T-helper 17 cell (primary cell): Measurements from ENCODE around the gene TCTA. TPM values are rescaled to one million over a fixed set of nuclear protein-coding genes. Genes with fewer than 3 reads are reported as not detected.

Source experiments
- ATAC-seq: fragments of 150-1000 bp; cut with Tn5 transposase; 2 replicates; pipeline ENCODE4 v1.10.0; 2021; ENCODE audit warnings: mild to moderate bottlenecking, moderate library complexity
- DNase-seq, 3 donors: peaks; one replicate each; pipeline versions ENCODE4 v3.0.0 to v3.0.0-alpha.2; 2020 to 2021
- H3K9me3 ChIP-seq: one replicate; pipeline ENCODE4 v1.7.0; 2013; ENCODE audit warnings: low read length, mild to moderate bottlenecking; ENCODE audit not compliant: control insufficient read depth, poor library complexity, severe bottlenecking
- H3K27ac Mint-ChIP-seq: one replicate; pipeline ENCODE4 v1.8.0; 2022; ENCODE audit warnings: mild to moderate bottlenecking, moderate library complexity, mixed read lengths
- H3K27me3 Mint-ChIP-seq: one replicate; pipeline ENCODE4 v1.8.0; 2022; ENCODE audit warnings: mixed read lengths
- H3K36me3 Mint-ChIP-seq: one replicate; pipeline ENCODE4 v1.8.0; 2022; ENCODE audit warnings: low read depth, mixed read lengths
- H3K4me1 Mint-ChIP-seq: one replicate; pipeline ENCODE4 v1.8.0; 2022; ENCODE audit warnings: mild to moderate bottlenecking, mixed read lengths
- H3K4me3 Mint-ChIP-seq: one replicate; pipeline ENCODE4 v1.8.0; 2022; ENCODE audit warnings: mild to moderate bottlenecking, moderate library complexity, mixed read lengths
- total RNA-seq, 4 donors: library from RNA in 2 of 4; stranded (reverse) in 2 of 4; gene quantifications; one replicate each; pipeline ENCODE4 v1.2.3 and lab custom pipeline; 2022 to 2026

TCTA gene
- total RNA-seq, 2 donors from 2014 or later, result 23.4 to 27.0 TPM

GRCh38 chr3:49414753-49415152, 2.5 kb downstream of the TCTA start:
- H3K27ac Mint-ChIP-seq, result peak overlapping the region; percentile 99
- no peak for ATAC-seq
- H3K4me3 Mint-ChIP-seq, result peak overlapping the region; percentile 25

GRCh38 chr3:49415931-49416601, 3.8 kb downstream of the TCTA start:
- ATAC-seq (peak; percentile 64), DNase-seq (peak; percentile 46 to 65 (median 61))
- Mint-ChIP-seq H3K27me3 (no peaks in the 10 kb centered on the region), H3K4me3 (peak overlapping the region; percentile 90), H3K27ac (peak overlapping the region; percentile 99), H3K36me3 (peaks cover 2% of the 10 kb centered on the region), H3K4me1 (peaks cover 48% of the 10 kb centered on the region)
- H3K9me3 ChIP-seq, result no peaks in the 10 kb centered on the region

More at GRCh38 chr3:49414753-49415152, 2.5 kb downstream of the TCTA start:
- H3K4me1 Mint-ChIP-seq, result peaks cover 57% of the 10 kb centered on the region
- H3K9me3 ChIP-seq, result no peaks in the 10 kb centered on the region
- peaks cover 2% of the 10 kb centered on the region for H3K36me3 Mint-ChIP-seq
- H3K27me3 Mint-ChIP-seq, result no peaks in the 10 kb centered on the region
- DNase-seq, result no peak

GRCh38 chr3:49416867-49417266, 4.6 kb downstream of the TCTA start:
- no peaks in the 10 kb centered on the region for H3K9me3 ChIP-seq
- Mint-ChIP-seq H3K4me1 (peaks cover 47% of the 10 kb centered on the region), H3K36me3 (peaks cover 2% of the 10 kb centered on the region), H3K4me3 (peak overlapping the region; percentile 90), H3K27ac (peak overlapping the region; percentile 99), H3K27me3 (no peaks in the 10 kb centered on the region)
- ATAC-seq (no peak), DNase-seq (no peak)

- H3K36me3 Mint-ChIP-seq, result peaks cover 2% of the 10 kb centered on the region
- DNase-seq (no peak), ATAC-seq (no peak)
- no peaks in the 10 kb centered on the region for H3K27me3 Mint-ChIP-seq
- H3K4me1 Mint-ChIP-seq, result peaks cover 44% of the 10 kb centered on the region
- peak overlapping the region; percentile 77 for H3K27ac Mint-ChIP-seq
- no peak overlapping the region for H3K4me3 Mint-ChIP-seq
- no peaks in the 10 kb centered on the region for H3K9me3 ChIP-seq
These were observed 5.4 kb downstream of the TCTA start for GRCh38 chr3:49417516-49418120.

- Mint-ChIP-seq H3K36me3 (peaks cover 2% of the 10 kb centered on the region), H3K27me3 (no peaks in the 10 kb centered on the region), H3K27ac (no peak overlapping the region), H3K4me3 (no peak overlapping the region), H3K4me1 (peaks cover 27% of the 10 kb centered on the region)
- no peak for DNase-seq
- no peak for ATAC-seq
- H3K9me3 ChIP-seq, result no peaks in the 10 kb centered on the region
These were observed 9.7 kb downstream of the TCTA start for GRCh38 chr3:49421890-49422378.

- Mint-ChIP-seq H3K27ac (peak within 1 kb of the TSS; percentile 32), H3K27me3 (no peaks in the 10 kb centered on the region), H3K4me1 (peaks cover 22% of the 10 kb centered on the region), H3K4me3 (no peak within 1 kb of the TSS), H3K36me3 (peaks cover 2% of the 10 kb centered on the region)
- ATAC-seq, result no peak
- no peak for DNase-seq
- H3K9me3 ChIP-seq, result no peaks in the 10 kb centered on the region
These were observed 10.4 kb downstream of the TCTA start, which contains the start of gene AMT for GRCh38 chr3:49422379-49423248. Gene AMT (minus strand): TSS chr3:49422473. CDS start chr3:49422450, 23 bp downstream.

GRCh38 chr3:49424816-49425215, 12.6 kb downstream of the TCTA start:
- Mint-ChIP-seq H3K27ac (peak overlapping the region; percentile 77), H3K4me3 (no peak overlapping the region), H3K36me3 (peaks cover 2% of the 10 kb centered on the region), H3K27me3 (no peaks in the 10 kb centered on the region), H3K4me1 (peaks cover 17% of the 10 kb centered on the region)
- ATAC-seq (no peak), DNase-seq (no peak)
- no peaks in the 10 kb centered on the region for H3K9me3 ChIP-seq

- H3K4me3 Mint-ChIP-seq, result peak overlapping the region; percentile 31
- no peaks in the 10 kb centered on the region for H3K9me3 ChIP-seq
- no peak for ATAC-seq
- H3K4me1 Mint-ChIP-seq, result peaks cover 13% of the 10 kb centered on the region
- H3K27ac Mint-ChIP-seq, result no peak overlapping the region
- H3K36me3 Mint-ChIP-seq, result peaks cover 2% of the 10 kb centered on the region
- no peak for DNase-seq
- no peaks in the 10 kb centered on the region for H3K27me3 Mint-ChIP-seq
These were observed 15.4 kb downstream of the TCTA start for GRCh38 chr3:49427586-49427985.

GRCh38 chr3:49428752-49429080, 16.5 kb downstream of the TCTA start:
- peaks cover 2% of the 10 kb centered on the region for H3K36me3 Mint-ChIP-seq
- peaks cover 13% of the 10 kb centered on the region for H3K4me1 Mint-ChIP-seq
- peak overlapping the region; percentile 97 for H3K27ac Mint-ChIP-seq
- H3K27me3 Mint-ChIP-seq, result no peaks in the 10 kb centered on the region
- peak overlapping the region; percentile 92 for H3K4me3 Mint-ChIP-seq
- ATAC-seq (no peak), DNase-seq (no peak)
- no peaks in the 10 kb centered on the region for H3K9me3 ChIP-seq

GRCh38 chr3:49434731-49435130, 22.5 kb downstream of the TCTA start:
- H3K9me3 ChIP-seq, result no peaks in the 10 kb centered on the region
- H3K27ac Mint-ChIP-seq, result no peak overlapping the region
- DNase-seq, result no peak
- ATAC-seq, result no peak
- H3K4me3 Mint-ChIP-seq, result no peak overlapping the region
- H3K27me3 Mint-ChIP-seq, result no peaks in the 10 kb centered on the region
- H3K4me1 Mint-ChIP-seq, result peaks cover under 1% of the 10 kb centered on the region
- no peaks in the 10 kb centered on the region for H3K36me3 Mint-ChIP-seq

- Mint-ChIP-seq H3K4me1 (peaks cover 11% of the 10 kb centered on the region), H3K27me3 (no peaks in the 10 kb centered on the region), H3K36me3 (no peaks in the 10 kb centered on the region), H3K4me3 (no peak overlapping the region), H3K27ac (peak overlapping the region; percentile 85)
- H3K9me3 ChIP-seq, result no peaks in the 10 kb centered on the region
- no peak for DNase-seq
- ATAC-seq, result no peak
These were observed 33.2 kb downstream of the TCTA start for GRCh38 chr3:49445391-49445790.

GRCh38 chr3:49453621-49454020, 41.4 kb downstream of the TCTA start:
- H3K27me3 Mint-ChIP-seq, result no peaks in the 10 kb centered on the region
- DNase-seq, result no peak
- H3K36me3 Mint-ChIP-seq, result no peaks in the 10 kb centered on the region
- H3K4me3 Mint-ChIP-seq, result no peak overlapping the region
- peaks cover 6% of the 10 kb centered on the region for H3K4me1 Mint-ChIP-seq
- H3K27ac Mint-ChIP-seq, result no peak overlapping the region
- ATAC-seq, result no peak
- no peaks in the 10 kb centered on the region for H3K9me3 ChIP-seq

- Mint-ChIP-seq H3K36me3 (no peaks in the 10 kb centered on the region), H3K4me3 (no peak overlapping the region), H3K4me1 (no peaks in the 10 kb centered on the region), H3K27me3 (no peaks in the 10 kb centered on the region), H3K27ac (no peak overlapping the region)
- no peak for DNase-seq
- no peaks in the 10 kb centered on the region for H3K9me3 ChIP-seq
- ATAC-seq, result no peak
These were observed 42.2 kb downstream of the TCTA start for GRCh38 chr3:49454458-49454857.
